Calu3 (cell line): ENCODE measurements around the gene PRKCA. TPM values are rescaled to one million over a fixed set of nuclear protein-coding genes. Genes with fewer than 3 reads are reported as not detected.

Source experiments
- BruUV-seq: library from RNA; stranded (reverse); fragments of 400-500 nt; replicated peaks from 2 replicates; lab custom pipeline; 2021; lab: Mats Ljungman, UMichigan
- CTCF ChIA-PET: fragments of 300-600 bp; sonication (Branson Sonifier 250); formaldehyde crosslinking; loops from one replicate; lab custom pipeline; 2022; ENCODE audit warnings: antibody characterized with exemption; lab: Charles Lee
- DNase-seq: peaks from one replicate; pipeline ENCODE4 v3.0.0; 2022
- H3K27ac Mint-ChIP-seq: one replicate; pipeline ENCODE4 v1.8.0; 2022; ENCODE audit warnings: mixed read lengths; ENCODE audit not compliant: unreplicated experiment
- H3K27me3 Mint-ChIP-seq: one replicate; pipeline ENCODE4 v1.8.0; 2022; ENCODE audit warnings: mixed read lengths; ENCODE audit not compliant: unreplicated experiment
- H3K36me3 Mint-ChIP-seq: one replicate; pipeline ENCODE4 v1.8.0; 2022; ENCODE audit warnings: mild to moderate bottlenecking, moderate library complexity, mixed read lengths; ENCODE audit not compliant: insufficient read depth, unreplicated experiment
- H3K4me1 Mint-ChIP-seq: one replicate; pipeline ENCODE4 v1.8.0; 2022; ENCODE audit warnings: mild to moderate bottlenecking, low read depth, mixed read lengths; ENCODE audit not compliant: unreplicated experiment
- H3K4me3 Mint-ChIP-seq: one replicate; pipeline ENCODE4 v1.8.0; 2022; ENCODE audit warnings: mild to moderate bottlenecking, low read depth, moderate library complexity, mixed read lengths; ENCODE audit not compliant: unreplicated experiment
- H3K9me3 Mint-ChIP-seq: one replicate; pipeline ENCODE4 v1.8.0; 2022; ENCODE audit warnings: low read depth, mixed read lengths; ENCODE audit not compliant: unreplicated experiment
- intact Hi-C: fragments of 100-400 bp; cut with micrococcal nuclease; formaldehyde crosslinking; loops from one replicate; pipeline ENCODE4 v1.10.0; 2022; ENCODE audit not compliant: unreplicated experiment
- total RNA-seq: library from RNA; stranded (reverse); gene quantifications from 2 replicates; pipeline ENCODE4 v1.2.3, GENCODE V29; 2022
- TF ChIP-seq, protein P1 (sequence below): fragments of 200-600 bp; IDR thresholded peaks from one replicate; pipeline ENCODE4 v1.8.0; 2022; ENCODE audit warnings: antibody characterized with exemption; ENCODE audit not compliant: unreplicated experiment

Gene PRKCA
- total RNA-seq, 1 experiment from 2014 or later: 126 TPM

DNA sequence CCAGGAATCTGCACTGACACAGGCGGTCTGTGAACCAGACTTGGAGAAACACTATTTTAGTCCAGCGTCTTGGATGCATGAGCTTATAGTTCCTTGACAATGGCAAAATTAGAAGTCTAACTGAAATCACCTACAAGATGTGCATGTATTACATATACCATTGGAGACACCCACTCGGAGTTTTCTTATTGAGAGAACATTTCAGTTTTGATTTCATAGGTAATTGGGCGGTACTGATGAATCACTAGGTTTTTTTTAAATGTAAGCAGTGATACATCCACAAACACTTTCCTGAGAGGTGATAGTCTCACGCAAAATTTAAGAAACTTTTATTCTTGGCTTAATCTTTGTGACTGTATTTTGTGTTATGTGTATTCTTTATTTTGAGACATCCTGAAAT is 69.8 kb downstream of the PRKCA start:
- TF ChIP-seq, protein P1, sequence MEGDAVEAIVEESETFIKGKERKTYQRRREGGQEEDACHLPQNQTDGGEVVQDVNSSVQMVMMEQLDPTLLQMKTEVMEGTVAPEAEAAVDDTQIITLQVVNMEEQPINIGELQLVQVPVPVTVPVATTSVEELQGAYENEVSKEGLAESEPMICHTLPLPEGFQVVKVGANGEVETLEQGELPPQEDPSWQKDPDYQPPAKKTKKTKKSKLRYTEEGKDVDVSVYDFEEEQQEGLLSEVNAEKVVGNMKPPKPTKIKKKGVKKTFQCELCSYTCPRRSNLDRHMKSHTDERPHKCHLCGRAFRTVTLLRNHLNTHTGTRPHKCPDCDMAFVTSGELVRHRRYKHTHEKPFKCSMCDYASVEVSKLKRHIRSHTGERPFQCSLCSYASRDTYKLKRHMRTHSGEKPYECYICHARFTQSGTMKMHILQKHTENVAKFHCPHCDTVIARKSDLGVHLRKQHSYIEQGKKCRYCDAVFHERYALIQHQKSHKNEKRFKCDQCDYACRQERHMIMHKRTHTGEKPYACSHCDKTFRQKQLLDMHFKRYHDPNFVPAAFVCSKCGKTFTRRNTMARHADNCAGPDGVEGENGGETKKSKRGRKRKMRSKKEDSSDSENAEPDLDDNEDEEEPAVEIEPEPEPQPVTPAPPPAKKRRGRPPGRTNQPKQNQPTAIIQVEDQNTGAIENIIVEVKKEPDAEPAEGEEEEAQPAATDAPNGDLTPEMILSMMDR: no peak
- Mint-ChIP-seq H3K27me3 (no peaks in the 10 kb centered on the region), H3K36me3 (peaks cover 45% of the 10 kb centered on the region), H3K4me3 (no peak overlapping the region), H3K4me1 (peaks cover 60% of the 10 kb centered on the region), H3K27ac (no peak overlapping the region), H3K9me3 (no peaks in the 10 kb centered on the region)
- DNase-seq: no peak
- CTCF ChIA-PET: no interaction called here
- BruUV-seq: no TSS peak
- intact Hi-C loops: no loop called here

DNA sequence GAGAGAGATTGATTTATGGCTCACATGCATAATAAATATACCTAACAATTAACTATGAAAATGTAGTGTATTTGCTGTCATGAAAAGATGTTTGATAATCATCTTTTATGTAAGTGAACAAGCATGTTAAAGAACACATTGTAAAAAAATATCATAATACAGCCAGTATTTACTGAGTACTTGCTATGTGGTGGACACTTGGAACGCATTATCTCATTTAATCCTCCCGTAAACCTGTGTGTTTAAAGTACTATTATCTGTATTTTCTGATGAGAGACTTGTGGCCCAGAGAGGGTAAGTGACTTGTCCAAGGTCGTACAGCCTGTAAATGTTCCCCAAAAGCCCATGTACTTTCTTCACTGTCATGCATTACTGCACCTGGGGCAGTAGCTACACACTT is 70.7 kb downstream of the PRKCA start:
- no peak overlapping the region for H3K27ac Mint-ChIP-seq
- H3K27me3 Mint-ChIP-seq: no peaks in the 10 kb centered on the region
- CTCF ChIA-PET: no interaction called here
- BruUV-seq: no TSS peak
- TF ChIP-seq, protein P1: no peak
- H3K4me1 Mint-ChIP-seq: peaks cover 55% of the 10 kb centered on the region
- DNase-seq: no peak
- peaks cover 45% of the 10 kb centered on the region for H3K36me3 Mint-ChIP-seq
- intact Hi-C loops: no loop called here
- H3K9me3 Mint-ChIP-seq: no peaks in the 10 kb centered on the region
- H3K4me3 Mint-ChIP-seq: no peak overlapping the region

- intact Hi-C loops: loop anchor here (2.0 kb wide), 1 partner anchor 23 kb away; no protein-coding TSS in a partner anchor
These were observed 71.8 kb downstream of the PRKCA start for GRCh38 chr17:66373944-66374817.

GRCh38 chr17:66375121-66375520 is 72.7 kb downstream of the PRKCA start:
- CTCF ChIA-PET: interaction anchor here (0.9 to 2.0 kb wide), 3 partner anchors 15 to 59 kb away, joined by 4 to 11 read pairs (median 5); no protein-coding TSS in a partner anchor
- peak overlapping the region; percentile 81 for H3K27ac Mint-ChIP-seq

More at GRCh38 chr17:66373944-66374817, 71.8 kb downstream of the PRKCA start:
- Mint-ChIP-seq H3K36me3 (peaks cover 45% of the 10 kb centered on the region), H3K4me3 (peak overlapping the region; percentile 73), H3K27me3 (no peaks in the 10 kb centered on the region), H3K4me1 (peaks cover 54% of the 10 kb centered on the region), H3K9me3 (no peaks in the 10 kb centered on the region), H3K27ac (peak overlapping the region; percentile 81)
- no TSS peak for BruUV-seq
- CTCF ChIA-PET: interaction anchor here (0.6 to 2.0 kb wide), 2 partner anchors 41 to 98 kb away, joined by 4 to 11 read pairs; no protein-coding TSS in a partner anchor
- TF ChIP-seq, protein P1: no peak
- peak; percentile 58 for DNase-seq

More at GRCh38 chr17:66375121-66375520, 72.7 kb downstream of the PRKCA start:
- H3K27me3 Mint-ChIP-seq: no peaks in the 10 kb centered on the region
- peaks cover 38% of the 10 kb centered on the region for H3K36me3 Mint-ChIP-seq
- intact Hi-C loops: loop anchor here (1.0 to 2.0 kb wide), 3 partner anchors 11 to 40 kb away; no protein-coding TSS in a partner anchor
- H3K4me3 Mint-ChIP-seq: peak overlapping the region; percentile 73
- TSS peak; percentile 75 for BruUV-seq
- TF ChIP-seq, protein P1: no peak
- H3K4me1 Mint-ChIP-seq: peaks cover 45% of the 10 kb centered on the region
- no peak for DNase-seq
- no peaks in the 10 kb centered on the region for H3K9me3 Mint-ChIP-seq
